G401 (cell line): ENCODE measurements around the gene SPTAN1. TPM values are rescaled to one million over a fixed set of nuclear protein-coding genes. Genes with fewer than 3 reads are reported as not detected.
"Not testable (repeated sequence)": the region's sequence is repeated elsewhere in the genome, so short reads cannot be mapped to it uniquely, and the experiment has no call there.

Source experiments
- DNase-seq: peaks from one replicate; pipeline ENCODE4 v3.0.0-alpha.2; 2015; ENCODE audit warnings: low spot score
- in situ Hi-C: cut with HindIII; loops from 2 replicates; pipeline ENCODE4 v1.10.0; 2016; ENCODE audit warnings: low sequenced_read_pairs, mixed read lengths
- total RNA-seq: library from RNA; depleted of rRNA; stranded (reverse); fragments of >200 nt; shearing (Covaris generic); gene quantifications from 2 replicates; pipeline ENCODE4 v1.2.3, GENCODE V29; 2014

SPTAN1 gene
- total RNA-seq, 1 experiment from 2014 or later = 103 TPM

- no peak for DNase-seq
- in situ Hi-C loops = no loop called here
Observed at GRCh38 chr9:128551657-128552152, 682 bp upstream of the SPTAN1 start.

GRCh38 chr9:128552744-128553440 lies 505 bp downstream of the SPTAN1 start:
- peak; percentile 69 for DNase-seq
- in situ Hi-C loops = no loop called here

- in situ Hi-C loops = no loop called here
- peak; percentile 44 for DNase-seq
Observed at GRCh38 chr9:128553728-128554127, 1.3 kb downstream of the SPTAN1 start.

GRCh38 chr9:128554155-128554862 lies 1.9 kb downstream of the SPTAN1 start:
- peak; percentile 72 for DNase-seq
- in situ Hi-C loops = no loop called here

GRCh38 chr9:128555180-128555721 lies 2.9 kb downstream of the SPTAN1 start:
- in situ Hi-C loops = no loop called here
- peak; percentile 64 for DNase-seq

- in situ Hi-C loops = no loop called here
- no peak for DNase-seq
Observed at GRCh38 chr9:128556276-128556675, 3.9 kb downstream of the SPTAN1 start.

GRCh38 chr9:128556926-128557634 lies 4.7 kb downstream of the SPTAN1 start:
- DNase-seq = no peak
- in situ Hi-C loops = no loop called here

GRCh38 chr9:128558431-128559310 lies 6.3 kb downstream of the SPTAN1 start:
- in situ Hi-C loops = no loop called here
- DNase-seq = peak; percentile 95

- in situ Hi-C loops = no loop called here
Observed at GRCh38 chr9:128565578-128565977, 13.2 kb downstream of the SPTAN1 start.

GRCh38 chr9:128568470-128569078 lies 16.2 kb downstream of the SPTAN1 start:
- in situ Hi-C loops = no loop called here
- DNase-seq = no peak

More at GRCh38 chr9:128565578-128565977, 13.2 kb downstream of the SPTAN1 start:
- DNase-seq = no peak

GRCh38 chr9:128575469-128575868 lies 23.1 kb downstream of the SPTAN1 start:
- no peak for DNase-seq
- in situ Hi-C loops = no loop called here

- in situ Hi-C loops = no loop called here
- DNase-seq = no peak
Observed at GRCh38 chr9:128575916-128576315, 23.5 kb downstream of the SPTAN1 start.

GRCh38 chr9:128577206-128577605 lies 24.8 kb downstream of the SPTAN1 start:
- DNase-seq = no peak
- in situ Hi-C loops = no loop called here

- DNase-seq = no peak
- in situ Hi-C loops = no loop called here
Observed at GRCh38 chr9:128579194-128579593, 26.8 kb downstream of the SPTAN1 start.

- in situ Hi-C loops = no loop called here
- no peak for DNase-seq
Observed at GRCh38 chr9:128580731-128581130, 28.3 kb downstream of the SPTAN1 start.

GRCh38 chr9:128585155-128585554 lies 32.8 kb downstream of the SPTAN1 start:
- DNase-seq, in situ Hi-C loops: not testable (repeated sequence)

- in situ Hi-C loops, DNase-seq: not testable (repeated sequence)
Observed at GRCh38 chr9:128586934-128587333, 34.5 kb downstream of the SPTAN1 start.

GRCh38 chr9:128587453-128587852 lies 35.1 kb downstream of the SPTAN1 start:
- in situ Hi-C loops = no loop called here
- no peak for DNase-seq
